K562 (cell line): ENCODE measurements around the gene SCN4B. TPM values are rescaled to one million over a fixed set of nuclear protein-coding genes. Genes with fewer than 3 reads are reported as not detected.

Experiments
- BCL6 ChIP-seq: fragments of 250-450 bp; sonication (Bioruptor Pico); IDR thresholded peaks from 2 replicates; pipeline ENCODE4 v1.4.0; 2020
- BDP1 ChIP-seq: IDR thresholded peaks from 3 replicates; pipeline ENCODE4 v1.6.1; 2011; ENCODE audit not compliant: insufficient read length, insufficient read depth
- CBFA2T3 ChIP-seq: fragments of 450-650 bp; IDR thresholded peaks from 2 replicates; pipeline ENCODE4 v1.6.1; 2017
- CREB1 ChIP-seq, 2 experiments: sonication (generic) in 1 of 2; formaldehyde crosslinking in 1 of 2; IDR thresholded peaks; 2 replicates each; pipeline versions ENCODE4 v1.6.1 to v1.8.0; 2012 to 2022; ENCODE audit warnings: inconsistent platforms in 1 of 2, mild to moderate bottlenecking in 1 of 2, missing genetic modification reagents in 1 of 2, moderate library complexity in 1 of 2
- ELF1 ChIP-seq: fragments of 200-800 bp; sonication (Bioruptor generic); IDR thresholded peaks from 2 replicates; pipeline ENCODE4 v1.6.1; 2016; ENCODE audit warnings: missing genetic modification characterization, missing compliant biosample characterization
- FOXP1 ChIP-seq: sonication (generic); formaldehyde crosslinking; IDR thresholded peaks from 2 replicates; pipeline ENCODE4 v1.8.0; 2022; ENCODE audit warnings: mild to moderate bottlenecking, missing genetic modification reagents
- HDAC2 ChIP-seq: fragments of 450-650 bp; IDR thresholded peaks from 2 replicates; pipeline ENCODE4 v1.6.1; 2016; ENCODE audit warnings: mild to moderate bottlenecking
- HNRNPK ChIP-seq: fragments of 200-400 bp; formaldehyde crosslinking; IDR thresholded peaks from one replicate; pipeline ENCODE4 v1.6.1; 2018; ENCODE audit warnings: mild to moderate bottlenecking, low read depth, low read length; ENCODE audit not compliant: poor library complexity, severe bottlenecking
- KLF1 ChIP-seq: fragments of 450-650 bp; IDR thresholded peaks from 2 replicates; pipeline ENCODE4 v1.6.1; 2016; ENCODE audit warnings: missing genetic modification characterization, missing compliant biosample characterization
- MEF2D ChIP-seq: conservative IDR thresholded peaks from 2 replicates; pipeline ENCODE4 v1.6.1; 2016; ENCODE audit warnings: low read depth, missing genetic modification characterization, missing compliant biosample characterization
- NFE2L1 ChIP-seq: fragments of 450-650 bp; IDR thresholded peaks from 2 replicates; pipeline ENCODE4 v1.6.1; 2016; ENCODE audit warnings: missing genetic modification characterization, low read depth, mild to moderate bottlenecking, missing compliant biosample characterization, moderate library complexity, borderline replicate concordance
- NFIX ChIP-seq: fragments of 250-450 bp; sonication (Bioruptor Pico); IDR thresholded peaks from 2 replicates; pipeline ENCODE4 v1.4.0; 2020; ENCODE audit warnings: low read depth, mild to moderate bottlenecking, moderate library complexity
- NFYB ChIP-seq: IDR thresholded peaks from 2 replicates; pipeline ENCODE4 v1.6.1; 2011; ENCODE audit warnings: mild to moderate bottlenecking, moderate library complexity; ENCODE audit not compliant: insufficient read length; ENCODE audit errors: extremely low read depth
- NONO ChIP-seq, 2 experiments: fragments of 200-400 bp in 1 of 2; fragments of 450-650 bp in 1 of 2; formaldehyde crosslinking in 1 of 2; IDR thresholded peaks; 2 replicates each; pipeline ENCODE4 v1.6.1; 2017; ENCODE audit warnings: low read depth in 2 of 2, mild to moderate bottlenecking in 2 of 2, moderate library complexity in 2 of 2, low read length in 1 of 2
- PHF20 ChIP-seq: fragments of 450-650 bp; IDR thresholded peaks from 2 replicates; pipeline ENCODE4 v1.6.1; 2018; ENCODE audit not compliant: partially characterized antibody
- RFX7 ChIP-seq: fragments of 250-450 bp; sonication (Bioruptor Pico); IDR thresholded peaks from 2 replicates; pipeline ENCODE4 v1.5.1; 2021; ENCODE audit warnings: mild to moderate bottlenecking
- SAP30 ChIP-seq: fragments of 200-600 bp; sonication (generic); IDR thresholded peaks from 2 replicates; pipeline ENCODE4 v1.6.1; 2012; ENCODE audit warnings: borderline replicate concordance, low read depth, mild to moderate bottlenecking, moderate library complexity, low read length, control low read depth, inconsistent platforms; ENCODE audit not compliant: insufficient read depth, poor library complexity, severe bottlenecking
- SIRT6 ChIP-seq: IDR thresholded peaks from one replicate; pipeline ENCODE4 v1.6.1; 2012; ENCODE audit warnings: low read depth, mild to moderate bottlenecking, control low read depth, inconsistent platforms, low read length, moderate library complexity
- ZNF785 ChIP-seq: fragments of 250-450 bp; sonication (Bioruptor Pico); IDR thresholded peaks from 2 replicates; pipeline ENCODE4 v1.4.0; 2020; ENCODE audit warnings: mild to moderate bottlenecking
- polyA plus RNA-seq, 8 experiments: library from polyadenylated mRNA; depleted of rRNA in 4 of 8; stranded (reverse) in 5 of 8; unstranded in 3 of 8; fragments of >200 nt; fragmentation: Nextera tagmentation in 2 of 8; fragmentation: Illumina TruSeq in 1 of 8; extraction: Ambion mirVana in 2 of 8; extraction: Trizol in 1 of 8; gene quantifications; 2 replicates each; pipeline versions ENCODE4 v1.2.1 to v1.2.3, GENCODE V29; 2011 to 2014; ENCODE audit warnings: inconsistent platforms in 1 of 8, missing spikeins in 1 of 8
- total RNA-seq, 7 experiments: library from RNA; depleted of rRNA in 6 of 7; stranded (reverse); fragments of >200 nt in 6 of 7; fragmentation: Illumina TruSeq in 2 of 7; extraction: Trizol in 2 of 7; gene quantifications; 2 replicates each; pipeline versions ENCODE4 v1.2.1 to v1.2.3, GENCODE V29; 2011 to 2021; ENCODE audit warnings: low replicate concordance in 1 of 7
- TF ChIP-seq, protein P1 (sequence below): IDR thresholded peaks from 2 replicates; pipeline ENCODE4 v1.6.1; 2014; ENCODE audit warnings: antibody characterized with exemption
- TF ChIP-seq, protein P2 (sequence below): fragments of 450-650 bp; conservative IDR thresholded peaks from 2 replicates; pipeline ENCODE4 v1.6.1; 2016; ENCODE audit warnings: missing genetic modification characterization, low read depth, mild to moderate bottlenecking, control low read depth, missing compliant biosample characterization
- TF ChIP-seq, protein P3 (sequence below): fragments of 150-350 bp; conservative IDR thresholded peaks from 2 replicates; pipeline ENCODE4 v1.6.1; 2014; ENCODE audit warnings: low read length

Gene SCN4B
- total and polyA plus RNA-seq, 9 of the 15 experiments (the other 6 are each of a cell fraction or from before 2014, with no cell fraction given), result 0.03 TPM; not detected in 8

DNA sequence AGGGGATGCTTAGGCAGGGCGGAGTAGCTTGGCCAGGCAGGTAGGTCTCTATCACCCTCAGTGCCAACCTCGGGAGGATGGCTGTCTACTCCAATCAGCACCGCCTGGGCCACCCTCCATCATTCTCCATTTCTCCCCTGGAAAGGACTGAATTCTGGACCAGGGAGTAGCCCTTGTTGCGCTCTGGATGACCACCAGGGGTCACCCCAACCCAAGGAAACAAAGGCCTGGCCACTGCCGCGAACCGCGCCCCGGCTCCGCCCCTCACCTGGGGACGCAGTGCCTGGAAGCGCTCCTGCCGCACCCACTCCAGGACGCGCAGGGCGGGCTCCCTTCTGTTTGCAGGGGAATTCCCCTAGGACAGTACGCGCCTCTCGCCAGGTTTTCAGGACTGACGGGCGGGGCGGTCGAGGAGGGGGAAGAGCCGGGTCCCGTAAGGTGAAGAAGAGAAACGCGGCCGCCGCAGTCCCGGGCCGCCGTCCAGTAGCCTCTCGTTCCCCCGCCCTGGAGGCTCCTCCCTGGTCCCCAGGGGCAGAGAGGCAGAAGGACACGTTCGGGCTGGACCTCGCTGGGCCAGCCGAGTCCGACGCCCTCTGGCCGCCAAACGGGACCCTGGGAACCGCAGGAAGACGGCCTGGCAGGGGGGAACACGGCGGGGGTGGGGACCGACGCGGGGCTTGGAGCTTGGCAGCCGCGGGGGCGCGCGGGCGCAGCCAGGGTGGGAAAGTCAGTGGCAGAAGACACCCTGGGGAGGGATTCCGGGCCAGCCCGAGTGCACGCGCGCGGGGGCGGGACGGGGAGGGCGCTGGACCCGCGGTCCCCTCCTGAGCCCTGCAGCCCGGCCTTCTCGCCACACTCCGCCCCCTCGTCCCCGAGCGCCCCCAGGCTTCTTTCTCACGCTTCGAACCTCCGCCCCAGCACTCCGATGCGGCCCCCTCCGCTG is 7.1 kb downstream of the SCN4B start (continued):
- TF ChIP-seq, protein P1, sequence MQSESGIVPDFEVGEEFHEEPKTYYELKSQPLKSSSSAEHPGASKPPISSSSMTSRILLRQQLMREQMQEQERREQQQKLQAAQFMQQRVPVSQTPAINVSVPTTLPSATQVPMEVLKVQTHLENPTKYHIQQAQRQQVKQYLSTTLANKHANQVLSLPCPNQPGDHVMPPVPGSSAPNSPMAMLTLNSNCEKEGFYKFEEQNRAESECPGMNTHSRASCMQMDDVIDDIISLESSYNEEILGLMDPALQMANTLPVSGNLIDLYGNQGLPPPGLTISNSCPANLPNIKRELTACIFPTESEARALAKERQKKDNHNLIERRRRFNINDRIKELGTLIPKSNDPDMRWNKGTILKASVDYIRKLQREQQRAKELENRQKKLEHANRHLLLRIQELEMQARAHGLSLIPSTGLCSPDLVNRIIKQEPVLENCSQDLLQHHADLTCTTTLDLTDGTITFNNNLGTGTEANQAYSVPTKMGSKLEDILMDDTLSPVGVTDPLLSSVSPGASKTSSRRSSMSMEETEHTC, result no peak
- TF ChIP-seq FOXP1 (CRISPR knock-in tag) (0 out of 2 replicates have a peak, but pooled peaks have one; percentile 45), BDP1 (no peak), ELF1 (tag) (peak; percentile 18; the same call in 1 of the 2 replicates), MEF2D (tag) (no peak), NFYB (peak; percentile 48), ZNF785 (CRISPR knock-in tag) (no peak), KLF1 (tag) (peak; percentile 54; the same call in 1 of the 2 replicates), NFIX (CRISPR knock-in tag) (no peak), SIRT6 (no peak), CBFA2T3 (no peak), NFE2L1 (tag) (no peak), BCL6 (CRISPR knock-in tag) (no peak), NONO (IDR thresholded peaks at IDR 0.05; ENCODE audit: low read depth in 2 of 2, low read length in 1 of 2) (no peak), HNRNPK (no peak), CREB1 (IDR thresholded peaks at IDR 0.05) (no peak), CREB1 (CRISPR knock-in tag; IDR thresholded peaks at IDR 0.05) (0 out of 2 replicates have a peak, but pooled peaks have one; percentile 40), RFX7 (no peak), HDAC2 (peak; percentile 55; the same call in 1 of the 2 replicates), SAP30 (peak; percentile 59), PHF20 (no peak)
- TF ChIP-seq, protein P2, sequence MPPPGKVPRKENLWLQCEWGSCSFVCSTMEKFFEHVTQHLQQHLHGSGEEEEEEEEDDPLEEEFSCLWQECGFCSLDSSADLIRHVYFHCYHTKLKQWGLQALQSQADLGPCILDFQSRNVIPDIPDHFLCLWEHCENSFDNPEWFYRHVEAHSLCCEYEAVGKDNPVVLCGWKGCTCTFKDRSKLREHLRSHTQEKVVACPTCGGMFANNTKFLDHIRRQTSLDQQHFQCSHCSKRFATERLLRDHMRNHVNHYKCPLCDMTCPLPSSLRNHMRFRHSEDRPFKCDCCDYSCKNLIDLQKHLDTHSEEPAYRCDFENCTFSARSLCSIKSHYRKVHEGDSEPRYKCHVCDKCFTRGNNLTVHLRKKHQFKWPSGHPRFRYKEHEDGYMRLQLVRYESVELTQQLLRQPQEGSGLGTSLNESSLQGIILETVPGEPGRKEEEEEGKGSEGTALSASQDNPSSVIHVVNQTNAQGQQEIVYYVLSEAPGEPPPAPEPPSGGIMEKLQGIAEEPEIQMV (tag), result no peak
- TF ChIP-seq, protein P3, sequence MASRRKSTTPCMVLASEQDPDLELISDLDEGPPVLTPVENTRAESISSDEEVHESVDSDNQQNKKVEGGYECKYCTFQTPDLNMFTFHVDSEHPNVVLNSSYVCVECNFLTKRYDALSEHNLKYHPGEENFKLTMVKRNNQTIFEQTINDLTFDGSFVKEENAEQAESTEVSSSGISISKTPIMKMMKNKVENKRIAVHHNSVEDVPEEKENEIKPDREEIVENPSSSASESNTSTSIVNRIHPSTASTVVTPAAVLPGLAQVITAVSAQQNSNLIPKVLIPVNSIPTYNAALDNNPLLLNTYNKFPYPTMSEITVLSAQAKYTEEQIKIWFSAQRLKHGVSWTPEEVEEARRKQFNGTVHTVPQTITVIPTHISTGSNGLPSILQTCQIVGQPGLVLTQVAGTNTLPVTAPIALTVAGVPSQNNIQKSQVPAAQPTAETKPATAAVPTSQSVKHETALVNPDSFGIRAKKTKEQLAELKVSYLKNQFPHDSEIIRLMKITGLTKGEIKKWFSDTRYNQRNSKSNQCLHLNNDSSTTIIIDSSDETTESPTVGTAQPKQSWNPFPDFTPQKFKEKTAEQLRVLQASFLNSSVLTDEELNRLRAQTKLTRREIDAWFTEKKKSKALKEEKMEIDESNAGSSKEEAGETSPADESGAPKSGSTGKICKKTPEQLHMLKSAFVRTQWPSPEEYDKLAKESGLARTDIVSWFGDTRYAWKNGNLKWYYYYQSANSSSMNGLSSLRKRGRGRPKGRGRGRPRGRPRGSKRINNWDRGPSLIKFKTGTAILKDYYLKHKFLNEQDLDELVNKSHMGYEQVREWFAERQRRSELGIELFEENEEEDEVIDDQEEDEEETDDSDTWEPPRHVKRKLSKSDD, result 0 out of 2 replicates have a peak, but pooled peaks have one; percentile 36
